Endothelial cell of umbilical vein (primary cell): ENCODE results near the gene CUX1.

ENCODE experiments used
- EZH2 ChIP-seq: IDR thresholded peaks from 2 replicates; pipeline ENCODE4 v1.6.1; 2012; ENCODE audit warnings: borderline replicate concordance, low read depth, mild to moderate bottlenecking, moderate library complexity, low read length, inconsistent platforms; ENCODE audit not compliant: severe bottlenecking
- FOS ChIP-seq: IDR thresholded peaks from 2 replicates; pipeline ENCODE4 v1.6.1; 2011; ENCODE audit warnings: mild to moderate bottlenecking, low read length, moderate library complexity, borderline replicate concordance; ENCODE audit not compliant: insufficient read depth
- JUN ChIP-seq: IDR thresholded peaks from 2 replicates; pipeline ENCODE4 v1.6.1; 2011; ENCODE audit warnings: borderline replicate concordance, low read depth; ENCODE audit not compliant: insufficient read length, insufficient read depth
- MYC ChIP-seq: IDR thresholded peaks from one replicate; pipeline ENCODE4 v1.6.1; 2011; ENCODE audit warnings: mild to moderate bottlenecking, low read depth, low read length
- POLR2A ChIP-seq: IDR thresholded peaks from 2 replicates; pipeline ENCODE4 v1.6.1; 2012; ENCODE audit warnings: low read depth, mild to moderate bottlenecking, control low read depth, low read length
- POLR2AphosphoS5 ChIP-seq: IDR thresholded peaks from 2 replicates; pipeline ENCODE4 v1.6.1; 2012; ENCODE audit warnings: low read depth, mild to moderate bottlenecking, control low read depth, low read length, moderate library complexity; ENCODE audit not compliant: insufficient read depth
- TF ChIP-seq, protein P1 (sequence below), 2 donors: IDR thresholded peaks; 1 replicate in 1 of 2; 2 replicates in 1 of 2; pipeline ENCODE4 v1.5.1; 2011; ENCODE audit warnings: low read length in 2 of 2, mild to moderate bottlenecking in 2 of 2, moderate library complexity in 2 of 2, control low read depth in 1 of 2, inconsistent platforms in 1 of 2, low read depth in 1 of 2; ENCODE audit not compliant: insufficient read depth in 1 of 2; ENCODE audit errors: extremely low read depth in 1 of 2
- TF ChIP-seq, protein P2 (sequence below): IDR thresholded peaks from 2 replicates; pipeline ENCODE4 v1.6.1; 2011; ENCODE audit not compliant: insufficient read depth, insufficient read length

DNA sequence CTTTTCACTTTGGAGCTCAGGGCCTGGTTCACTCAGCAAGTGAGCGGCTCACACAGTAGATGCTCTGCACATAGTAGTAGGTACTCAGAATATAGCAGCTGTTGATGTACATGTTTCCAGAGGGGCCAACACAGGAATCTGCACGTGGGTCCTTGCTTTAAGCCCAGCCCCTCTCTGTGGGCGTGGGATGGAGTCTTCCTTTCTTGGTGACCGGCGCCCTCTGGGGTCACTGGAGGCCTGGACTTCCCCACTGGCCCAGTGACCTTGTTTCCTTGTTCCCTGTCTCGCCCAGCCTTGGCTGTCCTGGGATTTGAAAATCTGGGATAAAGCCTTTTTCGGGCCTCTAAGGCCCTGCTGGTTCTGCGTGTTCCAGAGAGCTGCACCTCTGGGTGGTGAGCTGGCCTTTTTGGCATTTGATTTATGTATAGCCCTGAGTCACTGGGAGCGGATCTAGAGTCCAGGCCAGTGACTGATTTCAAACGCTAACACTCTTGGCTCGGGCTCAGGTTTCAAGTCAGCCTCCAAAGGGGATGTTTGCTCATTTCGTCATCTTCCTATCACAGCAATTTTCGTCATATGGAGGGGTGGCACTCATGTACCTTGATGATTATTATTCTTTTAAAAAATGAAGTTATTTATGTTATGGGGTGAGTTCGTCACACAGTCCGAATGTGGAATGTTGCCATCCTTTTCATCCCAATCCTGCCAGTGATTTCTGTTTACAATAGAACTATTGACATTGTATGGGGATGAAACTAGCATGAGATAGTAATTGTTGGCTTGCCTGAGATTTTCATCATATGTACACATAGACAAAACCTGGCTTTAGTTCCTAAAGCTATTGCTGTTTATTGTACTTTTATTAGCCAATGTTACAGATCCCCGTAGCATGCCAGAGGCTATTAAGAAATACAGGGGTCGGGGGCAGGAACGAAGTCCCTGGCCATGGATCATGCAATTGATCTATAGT, 65.5 kb downstream of the CUX1 start:
- TF ChIP-seq, protein P1, sequence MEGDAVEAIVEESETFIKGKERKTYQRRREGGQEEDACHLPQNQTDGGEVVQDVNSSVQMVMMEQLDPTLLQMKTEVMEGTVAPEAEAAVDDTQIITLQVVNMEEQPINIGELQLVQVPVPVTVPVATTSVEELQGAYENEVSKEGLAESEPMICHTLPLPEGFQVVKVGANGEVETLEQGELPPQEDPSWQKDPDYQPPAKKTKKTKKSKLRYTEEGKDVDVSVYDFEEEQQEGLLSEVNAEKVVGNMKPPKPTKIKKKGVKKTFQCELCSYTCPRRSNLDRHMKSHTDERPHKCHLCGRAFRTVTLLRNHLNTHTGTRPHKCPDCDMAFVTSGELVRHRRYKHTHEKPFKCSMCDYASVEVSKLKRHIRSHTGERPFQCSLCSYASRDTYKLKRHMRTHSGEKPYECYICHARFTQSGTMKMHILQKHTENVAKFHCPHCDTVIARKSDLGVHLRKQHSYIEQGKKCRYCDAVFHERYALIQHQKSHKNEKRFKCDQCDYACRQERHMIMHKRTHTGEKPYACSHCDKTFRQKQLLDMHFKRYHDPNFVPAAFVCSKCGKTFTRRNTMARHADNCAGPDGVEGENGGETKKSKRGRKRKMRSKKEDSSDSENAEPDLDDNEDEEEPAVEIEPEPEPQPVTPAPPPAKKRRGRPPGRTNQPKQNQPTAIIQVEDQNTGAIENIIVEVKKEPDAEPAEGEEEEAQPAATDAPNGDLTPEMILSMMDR (IDR thresholded peaks at IDR 0.05; ENCODE audit: extremely low read depth in 1 of 2, insufficient read depth in 1 of 2, low read depth in 1 of 2, low read length in 2 of 2): no peak
- TF ChIP-seq POLR2A (no peak), EZH2 (no peak), JUN (peak; percentile 76), FOS (peak; percentile 85), POLR2AphosphoS5 (peak; percentile 52), MYC (no peak)
- TF ChIP-seq, protein P2, sequence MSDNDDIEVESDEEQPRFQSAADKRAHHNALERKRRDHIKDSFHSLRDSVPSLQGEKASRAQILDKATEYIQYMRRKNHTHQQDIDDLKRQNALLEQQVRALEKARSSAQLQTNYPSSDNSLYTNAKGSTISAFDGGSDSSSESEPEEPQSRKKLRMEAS: no peak
